Activated T-helper 2 cell treated with anti-CD3 and anti-CD28 coated beads, Interferon-gamma antibody, Interleukin-2, Interleukin-4, amounts not matched to agents 10 μg/mL and 5 μg/mL and 100 μg/mL, durations not matched to agents 14 hours and 24 hours and 36 hours (primary cell): ENCODE measurements around the gene RIOK1. TPM values are rescaled to one million over a fixed set of nuclear protein-coding genes. Genes with fewer than 3 reads are reported as not detected.

Source experiments
- DNase-seq: peaks from one replicate; pipeline ENCODE4 v3.0.0; 2021; ENCODE audit warnings: low spot score
- H3K27ac Mint-ChIP-seq: one replicate; pipeline ENCODE4 v1.8.0; 2021; ENCODE audit warnings: mixed read lengths
- H3K27me3 Mint-ChIP-seq: one replicate; pipeline ENCODE4 v1.8.0; 2021; ENCODE audit warnings: low read depth, mixed read lengths
- H3K36me3 Mint-ChIP-seq: one replicate; pipeline ENCODE4 v1.8.0; 2021; ENCODE audit warnings: low read depth, mixed read lengths
- H3K4me1 Mint-ChIP-seq: one replicate; pipeline ENCODE4 v1.8.0; 2021; ENCODE audit warnings: low read depth, mixed read lengths
- H3K4me3 Mint-ChIP-seq: one replicate; pipeline ENCODE4 v1.8.0; 2021; ENCODE audit warnings: low read depth, mild to moderate bottlenecking, moderate library complexity, mixed read lengths
- H3K9me3 Mint-ChIP-seq: one replicate; pipeline ENCODE4 v1.8.0; 2021; ENCODE audit warnings: mixed read lengths
- intact Hi-C: fragments of 100-400 bp; cut with micrococcal nuclease; formaldehyde crosslinking; loops from one replicate; pipeline ENCODE4 v1.15.1; 2023
- total RNA-seq: library from RNA; stranded (reverse); gene quantifications from 2 replicates; pipeline ENCODE4 v1.2.3, GENCODE V29; 2022

The RIOK1 gene
- total RNA-seq, 1 donor from 2014 or later = 44.4 TPM

- Mint-ChIP-seq H3K36me3 (no peaks in the 10 kb centered on the region), H3K27me3 (peaks cover 4% of the 10 kb centered on the region), H3K9me3 (no peaks in the 10 kb centered on the region), H3K4me1 (no peaks in the 10 kb centered on the region), H3K27ac (no peak overlapping the region), H3K4me3 (no peak overlapping the region)
- intact Hi-C loops = no loop called here
- DNase-seq = no peak
These were observed 43.6 kb downstream of the RIOK1 start for GRCh38 chr6:7433121-7433617.

GRCh38 chr6:7434672-7435071 lies 45.1 kb downstream of the RIOK1 start:
- Mint-ChIP-seq H3K27ac (no peak overlapping the region), H3K27me3 (peaks cover 4% of the 10 kb centered on the region), H3K4me3 (no peak overlapping the region), H3K9me3 (no peaks in the 10 kb centered on the region), H3K4me1 (no peaks in the 10 kb centered on the region), H3K36me3 (no peaks in the 10 kb centered on the region)
- no peak for DNase-seq
- intact Hi-C loops = no loop called here

GRCh38 chr6:7438011-7438410 lies 48.4 kb downstream of the RIOK1 start:
- intact Hi-C loops = no loop called here
- Mint-ChIP-seq H3K9me3 (no peaks in the 10 kb centered on the region), H3K4me3 (no peak overlapping the region), H3K27ac (no peak overlapping the region), H3K27me3 (peaks cover 4% of the 10 kb centered on the region), H3K36me3 (no peaks in the 10 kb centered on the region), H3K4me1 (no peaks in the 10 kb centered on the region)
- DNase-seq = no peak

- Mint-ChIP-seq H3K27ac (no peak overlapping the region), H3K36me3 (no peaks in the 10 kb centered on the region), H3K4me1 (no peaks in the 10 kb centered on the region), H3K9me3 (no peaks in the 10 kb centered on the region), H3K4me3 (no peak overlapping the region), H3K27me3 (peaks cover 4% of the 10 kb centered on the region)
- no peak for DNase-seq
- intact Hi-C loops = no loop called here
These were observed 49.6 kb downstream of the RIOK1 start for GRCh38 chr6:7439228-7439627.

- no peak for DNase-seq
- no peak overlapping the region for H3K27ac Mint-ChIP-seq
- no peaks in the 10 kb centered on the region for H3K9me3 Mint-ChIP-seq
- H3K4me1 Mint-ChIP-seq = no peaks in the 10 kb centered on the region
- peaks cover 4% of the 10 kb centered on the region for H3K27me3 Mint-ChIP-seq
- no peak overlapping the region for H3K4me3 Mint-ChIP-seq
- H3K36me3 Mint-ChIP-seq = no peaks in the 10 kb centered on the region
- intact Hi-C loops = no loop called here
These were observed 50.9 kb downstream of the RIOK1 start for GRCh38 chr6:7440476-7440875.

GRCh38 chr6:7441048-7441775 lies 51.6 kb downstream of the RIOK1 start:
- no peak for DNase-seq
- Mint-ChIP-seq H3K4me1 (no peaks in the 10 kb centered on the region), H3K9me3 (no peaks in the 10 kb centered on the region), H3K36me3 (no peaks in the 10 kb centered on the region), H3K27me3 (no peaks in the 10 kb centered on the region), H3K4me3 (no peak overlapping the region), H3K27ac (no peak overlapping the region)
- intact Hi-C loops = no loop called here

- H3K36me3 Mint-ChIP-seq = no peaks in the 10 kb centered on the region
- intact Hi-C loops = no loop called here
These were observed 52.9 kb downstream of the RIOK1 start for GRCh38 chr6:7442467-7442866.

GRCh38 chr6:7445101-7445500 lies 55.5 kb downstream of the RIOK1 start:
- intact Hi-C loops = no loop called here
- DNase-seq = no peak
- Mint-ChIP-seq H3K4me3 (no peak overlapping the region), H3K27me3 (no peaks in the 10 kb centered on the region), H3K9me3 (no peaks in the 10 kb centered on the region), H3K36me3 (no peaks in the 10 kb centered on the region), H3K27ac (no peak overlapping the region), H3K4me1 (no peaks in the 10 kb centered on the region)

More at GRCh38 chr6:7442467-7442866, 52.9 kb downstream of the RIOK1 start:
- Mint-ChIP-seq H3K4me1 (no peaks in the 10 kb centered on the region), H3K9me3 (no peaks in the 10 kb centered on the region), H3K27me3 (no peaks in the 10 kb centered on the region), H3K27ac (no peak overlapping the region), H3K4me3 (no peak overlapping the region)
- no peak for DNase-seq

GRCh38 chr6:7445885-7446461 lies 56.4 kb downstream of the RIOK1 start:
- DNase-seq = no peak
- no peaks in the 10 kb centered on the region for H3K4me1 Mint-ChIP-seq
- H3K9me3 Mint-ChIP-seq = no peaks in the 10 kb centered on the region
- intact Hi-C loops = no loop called here
- no peak overlapping the region for H3K27ac Mint-ChIP-seq
- H3K36me3 Mint-ChIP-seq = no peaks in the 10 kb centered on the region
- H3K27me3 Mint-ChIP-seq = no peaks in the 10 kb centered on the region
- no peak overlapping the region for H3K4me3 Mint-ChIP-seq

- H3K27ac Mint-ChIP-seq = no peak overlapping the region
- intact Hi-C loops = no loop called here
- DNase-seq = no peak
- no peaks in the 10 kb centered on the region for H3K4me1 Mint-ChIP-seq
- H3K9me3 Mint-ChIP-seq = no peaks in the 10 kb centered on the region
- peaks cover 2% of the 10 kb centered on the region for H3K27me3 Mint-ChIP-seq
- H3K4me3 Mint-ChIP-seq = no peak overlapping the region
- H3K36me3 Mint-ChIP-seq = no peaks in the 10 kb centered on the region
These were observed 57.2 kb downstream of the RIOK1 start for GRCh38 chr6:7446619-7447325.

- intact Hi-C loops = no loop called here
- H3K36me3 Mint-ChIP-seq = no peaks in the 10 kb centered on the region
- no peaks in the 10 kb centered on the region for H3K9me3 Mint-ChIP-seq
- peaks cover 2% of the 10 kb centered on the region for H3K27me3 Mint-ChIP-seq
- H3K4me3 Mint-ChIP-seq = no peak overlapping the region
- no peak for DNase-seq
- H3K27ac Mint-ChIP-seq = no peak overlapping the region
- no peaks in the 10 kb centered on the region for H3K4me1 Mint-ChIP-seq
These were observed 58.6 kb downstream of the RIOK1 start for GRCh38 chr6:7448232-7448631.

GRCh38 chr6:7449018-7449417 lies 59.4 kb downstream of the RIOK1 start:
- Mint-ChIP-seq H3K4me3 (no peak overlapping the region), H3K36me3 (no peaks in the 10 kb centered on the region), H3K27ac (no peak overlapping the region), H3K4me1 (no peaks in the 10 kb centered on the region), H3K27me3 (peaks cover 2% of the 10 kb centered on the region), H3K9me3 (no peaks in the 10 kb centered on the region)
- no peak for DNase-seq
- intact Hi-C loops = no loop called here

GRCh38 chr6:7451326-7451725 lies 61.7 kb downstream of the RIOK1 start:
- intact Hi-C loops = no loop called here
- no peak overlapping the region for H3K27ac Mint-ChIP-seq

More at GRCh38 chr6:7451326-7451725, 61.7 kb downstream of the RIOK1 start:
- Mint-ChIP-seq H3K9me3 (no peaks in the 10 kb centered on the region), H3K36me3 (no peaks in the 10 kb centered on the region), H3K27me3 (peaks cover 2% of the 10 kb centered on the region), H3K4me1 (no peaks in the 10 kb centered on the region), H3K4me3 (no peak overlapping the region)
- no peak for DNase-seq
